Measurements from ENCODE around the gene ARG2. TPM values are rescaled to one million over a fixed set of nuclear protein-coding genes. Genes with fewer than 3 reads are reported as not detected.

The ARG2 gene
- total and polyA plus RNA-seq, 10 of the 15 experiments (the other 5 are each of a cell fraction or from before 2014, with no cell fraction given) = 0.48 to 7.8 (median 1.1) TPM

DNA sequence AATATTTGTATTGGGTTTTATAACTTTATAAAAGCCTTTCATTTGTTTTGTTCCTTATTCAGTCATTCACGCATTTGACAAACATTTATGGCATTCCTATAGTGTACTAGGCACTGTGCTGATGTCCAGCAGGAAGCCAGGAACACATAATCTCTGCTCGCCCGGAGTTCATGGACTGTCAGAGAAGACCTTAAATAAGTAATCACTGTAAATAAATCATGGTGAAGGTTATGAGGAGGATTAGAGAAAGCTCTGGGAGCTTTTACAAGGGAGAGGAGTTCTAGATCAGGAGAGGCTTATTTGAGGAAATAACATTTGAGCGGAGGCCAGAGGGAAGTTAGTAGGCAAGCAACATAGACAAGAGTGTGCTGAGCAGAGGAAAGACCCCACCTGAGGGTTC is 77.3 kb downstream of the ARG2 start (continued):
- TF ChIP-seq SREBF1 (IDR thresholded peaks at IDR 0.05; ENCODE audit: low read length) = no peak
- TF ChIP-seq, protein P1, sequence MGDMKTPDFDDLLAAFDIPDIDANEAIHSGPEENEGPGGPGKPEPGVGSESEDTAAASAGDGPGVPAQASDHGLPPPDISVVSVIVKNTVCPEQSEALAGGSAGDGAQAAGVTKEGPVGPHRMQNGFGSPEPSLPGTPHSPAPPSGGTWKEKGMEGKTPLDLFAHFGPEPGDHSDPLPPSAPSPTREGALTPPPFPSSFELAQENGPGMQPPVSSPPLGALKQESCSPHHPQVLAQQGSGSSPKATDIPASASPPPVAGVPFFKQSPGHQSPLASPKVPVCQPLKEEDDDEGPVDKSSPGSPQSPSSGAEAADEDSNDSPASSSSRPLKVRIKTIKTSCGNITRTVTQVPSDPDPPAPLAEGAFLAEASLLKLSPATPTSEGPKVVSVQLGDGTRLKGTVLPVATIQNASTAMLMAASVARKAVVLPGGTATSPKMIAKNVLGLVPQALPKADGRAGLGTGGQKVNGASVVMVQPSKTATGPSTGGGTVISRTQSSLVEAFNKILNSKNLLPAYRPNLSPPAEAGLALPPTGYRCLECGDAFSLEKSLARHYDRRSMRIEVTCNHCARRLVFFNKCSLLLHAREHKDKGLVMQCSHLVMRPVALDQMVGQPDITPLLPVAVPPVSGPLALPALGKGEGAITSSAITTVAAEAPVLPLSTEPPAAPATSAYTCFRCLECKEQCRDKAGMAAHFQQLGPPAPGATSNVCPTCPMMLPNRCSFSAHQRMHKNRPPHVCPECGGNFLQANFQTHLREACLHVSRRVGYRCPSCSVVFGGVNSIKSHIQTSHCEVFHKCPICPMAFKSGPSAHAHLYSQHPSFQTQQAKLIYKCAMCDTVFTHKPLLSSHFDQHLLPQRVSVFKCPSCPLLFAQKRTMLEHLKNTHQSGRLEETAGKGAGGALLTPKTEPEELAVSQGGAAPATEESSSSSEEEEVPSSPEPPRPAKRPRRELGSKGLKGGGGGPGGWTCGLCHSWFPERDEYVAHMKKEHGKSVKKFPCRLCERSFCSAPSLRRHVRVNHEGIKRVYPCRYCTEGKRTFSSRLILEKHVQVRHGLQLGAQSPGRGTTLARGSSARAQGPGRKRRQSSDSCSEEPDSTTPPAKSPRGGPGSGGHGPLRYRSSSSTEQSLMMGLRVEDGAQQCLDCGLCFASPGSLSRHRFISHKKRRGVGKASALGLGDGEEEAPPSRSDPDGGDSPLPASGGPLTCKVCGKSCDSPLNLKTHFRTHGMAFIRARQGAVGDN (IDR thresholded peaks at IDR 0.05) = no peak
- no peak for TF ChIP-seq RUNX3 (IDR thresholded peaks at IDR 0.05; ENCODE audit: low read length)
- no peak for TF ChIP-seq FOXK2 (IDR thresholded peaks at IDR 0.05)
- TF ChIP-seq NBN (IDR thresholded peaks at IDR 0.05) = no peak
- no peak for TF ChIP-seq ATF7 (IDR thresholded peaks at IDR 0.05; ENCODE audit: low read depth)
- no peak for TF ChIP-seq EZH2 (IDR thresholded peaks at IDR 0.05; ENCODE audit: borderline replicate concordance, control insufficient read depth, low read depth, low read length)
- TF ChIP-seq CHD4 (IDR thresholded peaks at IDR 0.05) = no peak

DNA sequence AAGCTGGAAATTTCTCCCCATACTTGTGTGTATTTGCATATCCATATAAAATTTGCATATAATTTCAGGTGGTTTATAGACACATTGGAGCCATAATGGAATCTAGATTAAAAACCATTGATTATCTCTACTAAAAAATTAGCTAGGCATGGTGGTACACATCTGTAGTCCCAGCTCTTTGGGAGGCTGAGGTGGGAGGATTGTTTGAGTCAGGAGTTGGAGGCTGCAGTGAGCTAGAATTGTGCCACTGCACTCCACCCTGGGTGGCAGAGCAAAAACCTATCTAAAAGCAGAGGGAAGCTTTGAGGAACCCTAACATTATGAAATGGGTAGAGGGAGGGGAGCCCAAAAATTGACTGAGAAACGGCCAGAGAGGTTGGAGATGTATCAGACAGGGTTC is 78.5 kb downstream of the ARG2 start:
- no peak for FAIRE-seq
- POLR2A ChIA-PET = interaction anchor here (1.4 to 1.7 kb wide), 2 partner anchors 28 to 30 kb away, joined by 3 to 4 read pairs; no protein-coding TSS in a partner anchor

More for the DNA sequence above, 78.5 kb downstream of the ARG2 start:
- ChIA-PET RAD21 (ENCODE audit: unreplicated experiment) (interaction anchor here (1.7 to 8.5 kb wide), 2 partner anchors 30 to 98 kb away, joined by 4 to 144 read pairs; partner anchors contain the start of gene PIGH), SMC1A (ENCODE audit: uncharacterized antibody, unreplicated experiment) (interaction anchor here (0.7 to 2.5 kb wide), 12 partner anchors 10 to 272 kb away, joined by 3 to 8 read pairs (median 3); no protein-coding TSS in a partner anchor), CTCF (interaction anchor here (1.0 to 12.3 kb wide), 5 partner anchors 10 to 116 kb away, joined by 3 to 359 read pairs (median 179); partner anchors contain the start of genes ARG2 and VTI1B)
- Histone ChIP-seq H3K27ac (ENCODE audit: control insufficient read depth, insufficient read depth) (no peak overlapping the region), H3K36me3 (ENCODE audit: control insufficient read depth in 2 of 2, insufficient read depth in 2 of 2, low read length in 1 of 2) (no peaks in the 10 kb centered on the region), H3K79me2 (ENCODE audit: control insufficient read depth, insufficient read depth, low read length) (peaks cover 15% of the 10 kb centered on the region), H4K20me1 (ENCODE audit: control insufficient read depth, insufficient read depth) (no peaks in the 10 kb centered on the region), H3K4me2 (ENCODE audit: control insufficient read depth, insufficient read depth) (no peak overlapping the region), H3K27me3 (replicated peaks in 1 of 2; ENCODE audit: control insufficient read depth in 2 of 2, insufficient read depth in 2 of 2, low read length in 1 of 2) (no peaks in the 10 kb centered on the region), H3K4me3 (no peak overlapping the region), H3K9me3 (replicated peaks; ENCODE audit: control insufficient read depth, insufficient read depth, low read length) (no peaks in the 10 kb centered on the region), H2AFZ (ENCODE audit: control insufficient read depth, low read depth, low read length) (no peak overlapping the region), H3K9ac (ENCODE audit: control insufficient read depth, insufficient read depth, low read length) (no peak overlapping the region), H3K4me1 (ENCODE audit: control insufficient read depth, insufficient read depth, low read length) (no peaks in the 10 kb centered on the region)
- in situ Hi-C loops (cut with MboI) (no loop called here), intact Hi-C loops (cut with micrococcal nuclease; ENCODE audit: unreplicated experiment) (no loop called here)
- ATAC-seq (no peak), DNase-seq (ENCODE audit: low read depth, low spot score) (no peak)
- whole genome bisulfite sequencing (ENCODE audit: insufficient coverage, insufficient replicate concordance, low lambda C conversion rate, missing lambda C conversion rate) = 17% methylated on average over 1 of the region's 1 CpG
- TF ChIP-seq CREM (IDR thresholded peaks at IDR 0.05; ENCODE audit: low read depth) = no peak
- no peak for TF ChIP-seq SREBF1 (IDR thresholded peaks at IDR 0.05; ENCODE audit: low read length)
- no peak for TF ChIP-seq YY1 (IDR thresholded peaks at IDR 0.05; ENCODE audit: low read depth, low read length)
- no peak for TF ChIP-seq SUPT20H (IDR thresholded peaks at IDR 0.05; ENCODE audit: borderline replicate concordance, control insufficient read depth, low read depth, low read length)
- no peak for TF ChIP-seq CBX3 (IDR thresholded peaks at IDR 0.05; ENCODE audit: borderline replicate concordance, low read depth)
- no peak for TF ChIP-seq IKZF1 (conservative IDR thresholded peaks at IDR 0.05)
- TF ChIP-seq ATF7 (IDR thresholded peaks at IDR 0.05; ENCODE audit: low read depth) = no peak
- no peak for TF ChIP-seq TAF1 (IDR thresholded peaks at IDR 0.05; ENCODE audit: borderline replicate concordance, low read depth, low read length)
- no peak for TF ChIP-seq RFX5 (IDR thresholded peaks at IDR 0.05; ENCODE audit: low read depth, low read length)
- TF ChIP-seq MTA2 (IDR thresholded peaks at IDR 0.05; ENCODE audit: low read depth) = no peak
- no peak for TF ChIP-seq ZNF274 (IDR thresholded peaks at IDR 0.05; ENCODE audit: insufficient read depth, insufficient read length)
- TF ChIP-seq SMAD1 (IDR thresholded peaks at IDR 0.05; ENCODE audit: low read depth, partially characterized antibody) = no peak
- no peak for TF ChIP-seq RAD21 (IDR thresholded peaks at IDR 0.05; ENCODE audit: insufficient read depth, low read depth, low read length)
- TF ChIP-seq WRNIP1 (IDR thresholded peaks at IDR 0.05; ENCODE audit: borderline replicate concordance, low read depth, low read length) = no peak
- no TSS peak for BruUV-seq (replicated peaks)
